ENCODE measurements around the gene YEATS4. TPM values are rescaled to one million over a fixed set of nuclear protein-coding genes. Genes with fewer than 3 reads are reported as not detected.
A peak's percentile ranks its signal among the peaks of the same experiment; 100 is the strongest.

The YEATS4 gene
- total and polyA plus RNA-seq, 9 of the 15 experiments (the other 6 are each of a cell fraction or from before 2014, with no cell fraction given): 25.9 to 92.2 (median 49.2) TPM

DNA sequence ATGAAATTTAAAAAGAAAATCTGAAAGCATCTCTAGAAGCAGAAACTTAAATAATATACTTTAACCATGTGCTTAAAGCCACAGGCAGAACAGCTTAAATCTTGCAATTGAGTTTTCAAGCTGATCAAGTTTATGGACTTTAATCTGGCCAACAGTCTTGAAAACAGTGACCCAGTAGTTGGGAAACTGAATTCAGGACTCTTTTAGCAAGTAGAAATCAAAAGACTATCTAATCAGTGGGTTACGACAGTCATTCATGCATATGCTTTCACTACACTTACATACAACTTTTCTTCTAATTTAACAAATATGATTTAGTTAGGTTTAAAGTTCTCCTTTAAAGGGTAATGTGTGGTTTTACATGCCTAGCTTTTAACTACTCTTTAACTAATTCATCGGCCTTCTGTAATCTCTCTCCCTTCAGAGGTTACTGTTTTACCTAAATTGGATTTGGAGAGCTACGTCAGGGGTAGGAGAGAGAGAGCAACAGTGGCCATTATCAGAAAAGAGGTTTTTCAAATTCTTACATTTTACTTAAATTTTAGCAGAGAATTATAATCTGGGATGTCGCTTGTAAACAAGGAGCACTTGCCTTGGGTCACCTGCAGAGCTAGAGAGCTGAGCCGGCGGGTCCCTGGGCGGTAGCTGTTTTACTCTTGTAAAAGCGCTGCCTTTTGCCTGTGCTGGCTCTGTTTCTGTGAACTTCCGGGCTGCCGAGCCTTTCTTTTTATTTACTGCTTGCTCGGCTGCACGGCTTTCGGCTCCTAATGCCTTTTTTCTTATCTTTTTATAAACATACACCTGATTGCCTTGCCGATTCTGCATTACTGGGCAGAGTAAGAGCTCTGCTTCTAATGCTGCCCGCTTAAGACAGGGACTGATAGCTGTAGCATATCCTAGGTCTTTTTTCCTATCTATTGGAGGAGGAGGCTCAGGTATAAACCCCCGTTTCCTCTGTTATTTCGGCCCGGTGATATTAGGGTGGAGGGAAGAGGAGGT lies 28.8 kb upstream of the YEATS4 start (continued):
- TF ChIP-seq POLR2AphosphoS5 (IDR thresholded peaks at IDR 0.05; ENCODE audit: control insufficient read depth, insufficient read depth, low read depth, low read length) (peak; percentile 72; the same call in 1 of the 2 replicates), ETS2 (tag; IDR thresholded peaks at IDR 0.05; ENCODE audit: borderline replicate concordance, poor library complexity, severe bottlenecking) (no peak), ZNF644 (tag; IDR thresholded peaks at IDR 0.05; ENCODE audit: low read depth) (no peak), CREB3L1 (IDR thresholded peaks at IDR 0.05; ENCODE audit: borderline replicate concordance, low read depth) (no peak), SMARCA4 (IDR thresholded peaks at IDR 0.05) (peak; percentile 64; the same call in 1 of the 2 replicates), MTA3 (IDR thresholded peaks at IDR 0.05; ENCODE audit: borderline replicate concordance) (0 out of 2 replicates have a peak, but pooled peaks have one; percentile 59), SMARCE1 (IDR thresholded peaks at IDR 0.05) (0 out of 2 replicates have a peak, but pooled peaks have one; percentile 50), PPARD (CRISPR knock-in tag; IDR thresholded peaks at IDR 0.05) (no peak), ZEB2 (IDR thresholded peaks at IDR 0.05) (peak; percentile 91), MGA (IDR thresholded peaks at IDR 0.05) (peak; percentile 45; the same call in 1 of the 2 replicates)
